HuH-7 (cell line): ENCODE data around the gene EYA3.
A peak's percentile ranks its signal among the peaks of the same experiment; 100 is the strongest.

Experiments used
- DNase-seq: peaks from one replicate; pipeline ENCODE4 v3.0.0; 2011; ENCODE audit warnings: low spot score

The EYA3 gene

DNA sequence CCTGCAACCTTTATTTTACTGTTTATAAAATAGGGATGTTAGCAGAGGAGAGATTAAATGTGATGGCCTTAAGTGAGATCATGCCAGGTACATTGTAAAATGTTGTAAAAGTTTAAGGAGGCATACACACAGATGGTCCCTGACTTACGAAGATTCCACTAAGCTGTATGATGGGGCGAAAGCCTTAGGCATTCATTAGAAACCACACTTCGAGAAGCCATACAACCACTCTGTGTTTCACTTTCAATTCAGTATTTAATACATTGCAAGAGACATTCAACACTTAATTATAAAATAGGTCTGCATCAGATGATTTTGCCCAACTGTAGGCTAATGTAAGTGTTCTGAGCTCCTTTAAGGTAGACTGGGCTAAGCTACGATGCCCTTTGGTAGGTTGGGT, 149.9 kb downstream of the EYA3 start:
- no peak for DNase-seq

- no peak for DNase-seq
Observed at GRCh38 chr1:27937524-27937836, 150.9 kb downstream of the EYA3 start.

- DNase-seq = no peak
Observed at GRCh38 chr1:27936370-27936769, 152.0 kb downstream of the EYA3 start.

DNA sequence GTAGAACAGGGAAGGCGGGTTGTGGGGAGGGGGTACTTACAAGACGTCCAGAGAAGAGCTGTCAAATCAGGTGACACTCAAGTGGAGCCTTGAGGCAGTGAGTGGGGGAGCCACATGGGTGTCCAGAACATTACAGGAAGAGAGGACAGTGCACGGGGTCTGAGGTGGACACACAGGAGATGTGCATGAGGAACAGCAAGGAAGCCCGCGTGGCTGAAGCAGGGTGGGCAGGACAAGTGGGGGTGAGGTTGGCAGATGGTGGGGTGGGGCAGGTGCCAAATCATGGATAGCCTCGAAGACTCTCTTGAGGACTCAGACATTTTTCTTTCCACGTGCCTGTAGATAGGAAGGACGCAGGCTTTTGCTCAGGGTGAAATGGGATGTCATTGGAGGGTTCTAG, 152.7 kb downstream of the EYA3 start:
- no peak for DNase-seq

DNA sequence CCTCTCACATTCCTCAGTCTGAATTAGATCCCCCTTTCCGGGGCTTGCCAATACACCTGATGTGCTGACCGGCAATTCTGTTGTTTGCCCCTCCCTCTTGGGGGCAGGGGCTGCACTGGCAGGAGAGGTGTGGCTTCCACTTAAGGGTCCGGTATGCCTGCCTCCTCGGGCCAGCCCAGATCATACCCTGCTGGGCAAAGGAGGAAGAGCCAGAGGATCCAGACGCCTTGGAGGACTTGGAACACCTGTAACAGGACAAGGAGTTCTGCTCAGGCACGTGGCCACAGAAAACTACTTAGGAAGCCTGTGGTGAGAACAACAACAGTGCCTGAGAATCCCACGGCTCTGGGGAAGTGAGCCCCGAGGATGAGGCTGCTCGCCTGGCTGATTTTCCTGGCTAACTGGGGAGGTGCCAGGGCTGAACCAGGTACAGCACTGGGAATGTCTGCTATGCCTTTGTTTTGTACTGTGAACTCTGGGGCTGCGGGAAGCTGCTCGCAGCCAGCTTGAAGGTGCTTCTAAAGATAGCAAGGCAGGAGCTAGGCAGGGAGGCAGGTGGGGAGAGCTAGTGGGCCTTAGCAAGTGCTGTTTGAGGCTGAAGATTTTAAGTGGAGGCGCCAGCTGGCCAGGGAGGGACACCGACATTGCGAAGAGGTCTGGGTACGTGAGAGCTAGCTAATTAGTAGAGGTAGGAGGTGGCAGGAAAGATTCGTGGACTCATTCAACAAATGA, 153.4 kb downstream of the EYA3 start, which contains the start of gene SMPDL3B:
Gene SMPDL3B (plus strand): TSS at position 183 of the 732 bp plus-strand sequence. CDS start 184 bp downstream, at position 367.
- peak; percentile 48 for DNase-seq

DNA sequence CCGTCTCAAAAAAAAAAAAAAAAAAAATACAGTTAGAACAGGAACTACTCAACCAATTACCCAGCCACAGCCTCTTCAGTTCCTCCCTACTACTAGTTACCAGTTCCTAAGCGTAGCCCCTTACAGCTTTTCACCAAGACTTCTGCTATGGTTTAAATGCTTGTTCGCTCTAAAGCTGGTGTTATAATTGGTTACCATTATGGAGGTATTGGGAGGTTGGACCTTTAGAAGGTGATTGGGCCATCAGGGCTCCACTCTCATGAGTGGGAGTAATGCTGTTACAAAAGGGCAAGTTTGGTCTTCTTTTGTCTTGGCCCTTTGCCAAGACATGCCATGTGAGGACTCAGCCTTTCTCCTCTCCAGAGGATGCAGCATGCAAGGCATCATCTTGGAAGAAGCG, 156.7 kb downstream of the EYA3 start:
- DNase-seq = no peak

DNA sequence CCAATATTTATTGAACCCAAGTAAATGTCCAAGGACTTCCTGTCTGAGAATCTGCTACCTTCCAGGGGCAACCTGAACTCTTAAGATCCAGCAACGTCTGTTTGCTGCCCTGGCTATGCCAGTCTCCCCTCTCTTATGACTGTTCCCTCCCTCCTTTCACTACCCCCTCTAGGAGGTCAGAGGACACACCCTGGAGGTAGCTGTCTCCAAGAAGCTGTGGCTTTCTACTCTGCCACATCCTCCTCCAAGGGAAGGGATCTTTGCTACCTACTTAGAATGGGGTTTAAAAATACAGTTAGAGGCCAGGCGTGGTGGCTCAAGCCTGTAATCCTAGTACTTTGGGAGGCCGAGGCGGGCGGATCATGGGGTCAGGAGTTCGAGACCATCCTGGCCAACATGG, 157.2 kb downstream of the EYA3 start:
- no peak for DNase-seq

GRCh38 chr1:27928216-27928954, 160.0 kb downstream of the EYA3 start:
- no peak for DNase-seq

DNA sequence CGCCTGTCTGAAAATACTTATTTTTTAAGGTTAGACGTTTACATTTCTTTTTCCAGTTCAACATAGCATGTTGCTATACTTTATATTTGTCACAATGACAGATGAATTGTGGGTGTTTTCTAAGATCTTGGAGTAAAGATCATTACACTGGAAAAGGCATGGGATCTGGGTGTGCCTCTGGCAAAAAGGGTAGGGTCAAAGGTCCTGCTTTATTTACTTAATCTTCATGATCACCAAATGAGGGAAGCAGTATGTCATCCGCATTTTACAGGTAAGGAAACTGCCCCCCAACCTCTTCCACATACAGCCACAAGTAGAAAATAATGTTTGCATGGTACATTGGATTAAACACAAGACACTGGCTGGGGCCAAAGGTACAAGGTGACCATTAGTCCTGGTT, 166.1 kb downstream of the EYA3 start:
- no peak for DNase-seq
